Left ventricle myocardium inferior (tissue), 1 donor: ENCODE measurements around the gene PCDHGC5. TPM values are rescaled to one million over a fixed set of nuclear protein-coding genes. Genes with fewer than 3 reads are reported as not detected.

Experiments
- DNase-seq: peaks from one replicate; pipeline ENCODE4 v3.0.0-alpha.2; 2020
- H3K27ac ChIP-seq: fragments of 200-600 bp; replicated peaks from 2 replicates; pipeline ENCODE4 v1.8.0; 2021
- H3K27me3 ChIP-seq: fragments of 200-600 bp; 2 replicates; pipeline ENCODE4 v1.8.0; 2021; ENCODE audit warnings: low read depth
- H3K36me3 ChIP-seq: fragments of 200-600 bp; 2 replicates; pipeline ENCODE4 v1.8.0; 2021
- H3K4me1 ChIP-seq: fragments of 200-600 bp; 2 replicates; pipeline ENCODE4 v1.8.0; 2021
- H3K4me3 ChIP-seq: fragments of 200-600 bp; 2 replicates; pipeline ENCODE4 v1.8.0; 2021; ENCODE audit warnings: mild to moderate bottlenecking, moderate library complexity
- H3K9me3 ChIP-seq: fragments of 200-600 bp; replicated peaks from 2 replicates; pipeline ENCODE4 v1.8.0; 2021
- intact Hi-C: fragments of 100-400 bp; cut with micrococcal nuclease; formaldehyde crosslinking; loops from one replicate; pipeline ENCODE4 v1.11.0; 2022
- total RNA-seq: library from RNA; stranded (reverse); fragmentation: NEBNext Ultra II Directional; extraction: Animal tissue kit (Norgen Biotek cat#: 25700); gene quantifications from one replicate; pipeline ENCODE4 v1.2.1, GENCODE V29; 2021
- TF ChIP-seq, protein P1 (sequence below): fragments of 200-600 bp; IDR thresholded peaks from 2 replicates; pipeline ENCODE4 v1.8.0; 2021; ENCODE audit warnings: antibody characterized with exemption, mild to moderate bottlenecking, borderline replicate concordance
- donor health status: DM: no; HTN: yes; CAD: no; lungs with severe emphysema.

The PCDHGC5 gene
- total RNA-seq, 1 donor from 2014 or later, result 2.9 TPM

DNA sequence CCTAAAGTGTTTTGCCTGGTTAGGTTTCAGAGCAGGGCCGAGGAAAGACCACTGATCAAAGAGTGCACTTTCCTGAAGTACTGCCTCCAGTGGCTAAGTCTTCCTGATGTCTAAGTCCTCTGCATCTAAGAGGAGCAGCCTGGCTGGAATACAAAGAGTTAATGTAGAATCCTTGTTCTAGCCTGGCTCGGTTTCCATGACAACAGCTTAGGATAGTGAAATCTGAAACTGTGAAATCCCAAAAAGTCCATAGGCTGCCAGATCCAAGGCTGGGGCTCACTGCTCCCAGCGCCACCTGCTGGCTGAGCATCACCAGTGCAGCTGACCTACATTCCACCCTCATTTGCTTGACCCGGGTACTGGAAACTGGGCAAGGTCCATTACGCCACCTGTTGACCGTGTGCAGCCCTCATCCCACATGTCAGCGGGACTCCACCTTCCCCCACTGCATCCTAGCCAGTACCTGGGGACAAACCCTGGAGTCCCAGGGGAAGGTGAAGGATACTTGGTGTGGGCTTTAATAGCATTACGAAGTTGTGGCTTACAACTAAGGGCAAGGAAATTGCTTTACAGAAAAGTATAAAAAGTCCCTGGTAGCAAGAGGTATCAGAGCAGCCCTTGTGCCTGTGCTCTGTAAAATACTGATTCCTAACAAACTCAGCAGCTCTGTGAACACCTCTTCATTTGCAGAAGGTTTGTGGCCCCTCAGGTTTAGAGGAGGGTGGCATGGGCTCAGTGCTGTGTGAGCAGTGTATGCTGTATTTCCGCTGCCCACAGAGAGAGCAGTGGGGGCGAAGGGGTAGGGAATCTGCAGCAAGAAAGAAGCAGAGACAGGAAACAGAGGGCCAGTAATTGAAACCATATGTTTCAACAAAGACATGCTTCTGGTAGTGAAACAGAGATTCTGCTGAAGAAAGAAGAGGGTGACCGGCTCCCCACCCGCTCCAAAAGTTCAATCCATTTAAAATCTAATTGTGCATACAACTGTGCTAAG lies 36.0 kb downstream of the PCDHGC5 start:
- H3K36me3 ChIP-seq, result peaks cover 32% of the 10 kb centered on the region
- H3K27me3 ChIP-seq, result no peaks in the 10 kb centered on the region
- H3K4me3 ChIP-seq, result no peak overlapping the region
- peaks cover 84% of the 10 kb centered on the region for H3K4me1 ChIP-seq
- intact Hi-C loops, result loop anchor here (10.0 kb wide), 1 partner anchor 90 kb away; the partner anchor contains the start of gene PCDHGA12
- TF ChIP-seq, protein P1, sequence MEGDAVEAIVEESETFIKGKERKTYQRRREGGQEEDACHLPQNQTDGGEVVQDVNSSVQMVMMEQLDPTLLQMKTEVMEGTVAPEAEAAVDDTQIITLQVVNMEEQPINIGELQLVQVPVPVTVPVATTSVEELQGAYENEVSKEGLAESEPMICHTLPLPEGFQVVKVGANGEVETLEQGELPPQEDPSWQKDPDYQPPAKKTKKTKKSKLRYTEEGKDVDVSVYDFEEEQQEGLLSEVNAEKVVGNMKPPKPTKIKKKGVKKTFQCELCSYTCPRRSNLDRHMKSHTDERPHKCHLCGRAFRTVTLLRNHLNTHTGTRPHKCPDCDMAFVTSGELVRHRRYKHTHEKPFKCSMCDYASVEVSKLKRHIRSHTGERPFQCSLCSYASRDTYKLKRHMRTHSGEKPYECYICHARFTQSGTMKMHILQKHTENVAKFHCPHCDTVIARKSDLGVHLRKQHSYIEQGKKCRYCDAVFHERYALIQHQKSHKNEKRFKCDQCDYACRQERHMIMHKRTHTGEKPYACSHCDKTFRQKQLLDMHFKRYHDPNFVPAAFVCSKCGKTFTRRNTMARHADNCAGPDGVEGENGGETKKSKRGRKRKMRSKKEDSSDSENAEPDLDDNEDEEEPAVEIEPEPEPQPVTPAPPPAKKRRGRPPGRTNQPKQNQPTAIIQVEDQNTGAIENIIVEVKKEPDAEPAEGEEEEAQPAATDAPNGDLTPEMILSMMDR, result peak; percentile 100
- DNase-seq, result peak; percentile 86
- no peaks in the 10 kb centered on the region for H3K9me3 ChIP-seq
- peak overlapping the region; percentile 79 for H3K27ac ChIP-seq

DNA sequence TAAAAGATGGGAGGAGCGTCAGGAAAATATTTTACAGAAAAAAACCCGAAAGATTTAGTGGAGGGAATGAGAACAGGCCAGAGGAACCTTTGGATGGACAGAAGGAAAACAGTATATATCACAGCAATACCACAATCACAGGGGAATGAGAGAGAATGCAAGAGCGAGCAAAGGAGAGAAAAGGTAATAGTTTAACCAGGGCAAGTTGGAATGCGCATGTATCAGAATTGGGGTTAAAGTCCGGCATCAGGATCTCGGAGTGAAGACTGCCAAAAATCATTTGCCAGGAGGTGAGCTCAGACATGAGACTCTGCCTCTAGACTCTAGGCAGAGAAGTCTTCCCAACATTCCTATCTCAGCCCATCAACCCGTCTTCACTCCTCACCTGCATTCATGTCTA lies 36.8 kb downstream of the PCDHGC5 start:
- TF ChIP-seq, protein P1, result no peak
- intact Hi-C loops, result loop anchor here (10.0 kb wide), 1 partner anchor 91 kb away; the partner anchor contains the start of gene PCDHGA12
- peaks cover 84% of the 10 kb centered on the region for H3K4me1 ChIP-seq

DNA sequence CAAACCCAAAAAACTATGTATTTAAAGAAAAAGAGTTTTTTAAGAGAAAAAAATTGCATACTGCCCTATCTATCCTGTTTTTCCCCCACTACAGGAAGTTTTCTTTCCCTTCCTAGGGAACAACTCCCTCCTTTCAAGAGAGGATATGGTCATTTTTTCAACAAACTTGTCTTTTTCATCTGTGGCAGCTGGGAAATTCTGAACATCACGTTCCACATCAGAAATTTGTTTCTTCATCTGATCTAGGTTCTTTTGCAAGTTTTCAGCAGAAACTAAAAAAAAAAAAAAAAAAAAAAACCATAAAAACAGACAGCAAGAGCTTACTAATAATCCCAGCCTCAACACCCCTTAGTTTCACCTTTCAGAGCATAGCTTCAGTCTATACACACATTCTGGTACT lies 38.5 kb downstream of the PCDHGC5 start:
- Histone ChIP-seq H3K4me3 (no peak overlapping the region), H3K36me3 (peaks cover 32% of the 10 kb centered on the region), H3K4me1 (peaks cover 69% of the 10 kb centered on the region), H3K27ac (peak overlapping the region; percentile 87), H3K27me3 (no peaks in the 10 kb centered on the region), H3K9me3 (no peaks in the 10 kb centered on the region)
- TF ChIP-seq, protein P1, result no peak
- intact Hi-C loops, result loop anchor here (10.0 kb wide), 1 partner anchor 93 kb away; the partner anchor contains the start of gene PCDHGA12
- no peak for DNase-seq

More for the DNA sequence above, 36.8 kb downstream of the PCDHGC5 start:
- no peak for DNase-seq
- Histone ChIP-seq H3K9me3 (no peaks in the 10 kb centered on the region), H3K27ac (peak overlapping the region; percentile 79), H3K4me3 (no peak overlapping the region), H3K36me3 (peaks cover 32% of the 10 kb centered on the region), H3K27me3 (no peaks in the 10 kb centered on the region)

DNA sequence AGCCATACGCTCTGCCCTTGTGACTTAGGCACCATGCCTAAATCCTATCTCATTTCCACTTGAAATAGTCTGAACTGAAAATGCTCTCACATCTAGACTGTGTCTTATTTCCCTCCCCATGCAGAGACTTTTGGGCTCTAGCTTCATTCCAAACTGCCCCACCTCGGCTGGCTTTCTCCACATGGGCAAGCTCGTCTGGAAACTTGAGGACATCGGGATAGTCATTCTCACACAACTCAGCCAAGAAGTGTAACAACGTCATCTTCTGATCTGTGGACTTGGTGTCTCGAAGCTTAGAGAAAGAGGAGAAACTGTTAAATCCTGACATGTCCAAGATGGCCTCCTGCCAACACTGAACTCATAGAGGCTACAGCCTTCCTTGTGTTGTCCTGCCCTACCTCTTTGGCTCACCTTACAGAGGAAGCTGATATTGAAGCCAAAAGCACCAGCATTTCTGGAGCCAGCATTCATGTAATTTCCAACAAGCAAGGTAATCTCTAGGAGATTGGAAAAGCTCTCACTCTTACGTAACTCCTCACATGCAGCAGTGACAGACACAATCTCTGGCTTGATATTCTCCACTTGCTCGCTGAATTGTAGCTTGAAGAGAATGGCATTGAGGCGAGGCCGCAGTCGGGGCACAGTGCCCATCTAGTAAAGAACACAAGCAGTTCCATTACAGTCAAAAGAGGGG lies 39.6 kb downstream of the PCDHGC5 start:
- Histone ChIP-seq H3K4me1 (peaks cover 59% of the 10 kb centered on the region), H3K36me3 (peaks cover 30% of the 10 kb centered on the region), H3K27ac (peak overlapping the region; percentile 87), H3K27me3 (no peaks in the 10 kb centered on the region), H3K4me3 (no peak overlapping the region), H3K9me3 (no peaks in the 10 kb centered on the region)
- intact Hi-C loops, result loop anchor here (10.0 kb wide), 1 partner anchor 94 kb away; the partner anchor contains the start of gene PCDHGA12
- DNase-seq, result peak; percentile 59
- TF ChIP-seq, protein P1, result no peak

DNA sequence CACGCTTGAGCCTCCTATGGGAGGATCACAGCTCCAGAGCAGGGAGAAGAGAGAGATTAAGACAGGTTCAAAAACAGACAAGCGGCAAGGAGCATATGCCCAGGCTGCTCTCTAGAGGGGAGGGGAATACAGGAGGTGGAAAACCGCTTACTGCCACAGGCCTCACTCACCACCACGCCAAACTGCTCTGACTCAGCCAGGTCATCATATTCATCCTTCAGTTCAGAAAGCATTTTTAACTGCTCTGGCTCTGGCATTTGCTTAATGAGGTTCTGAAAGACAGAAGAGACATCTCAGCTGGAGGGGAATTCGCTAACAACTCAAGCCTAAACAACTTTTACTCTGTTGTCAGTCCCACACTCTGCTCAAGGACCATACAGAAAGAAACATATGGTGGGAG lies 40.1 kb downstream of the PCDHGC5 start:
- TF ChIP-seq, protein P1, result no peak
- peak overlapping the region; percentile 87 for H3K27ac ChIP-seq
- intact Hi-C loops, result loop anchor here (10.0 kb wide), 1 partner anchor 94 kb away; the partner anchor contains the start of gene PCDHGA12
- peaks cover 54% of the 10 kb centered on the region for H3K4me1 ChIP-seq
- peak; percentile 50 for DNase-seq
- H3K36me3 ChIP-seq, result peaks cover 30% of the 10 kb centered on the region
- no peak overlapping the region for H3K4me3 ChIP-seq
- H3K27me3 ChIP-seq, result no peaks in the 10 kb centered on the region
- H3K9me3 ChIP-seq, result no peaks in the 10 kb centered on the region
